Colonic mucosa (tissue), 4 donors: ENCODE data around the gene ASTN2. TPM values are rescaled to one million over a fixed set of nuclear protein-coding genes. Genes with fewer than 3 reads are reported as not detected.

Source experiments
- DNase-seq: peaks from one replicate; pipeline ENCODE4 v3.0.0-alpha.2; 2020
- H3K27ac ChIP-seq: fragments of 200-600 bp; one replicate; pipeline ENCODE4 v1.8.0; 2021
- H3K27me3 ChIP-seq: fragments of 200-600 bp; one replicate; pipeline ENCODE4 v1.8.0; 2021
- H3K36me3 ChIP-seq: fragments of 200-600 bp; one replicate; pipeline ENCODE4 v1.8.0; 2021
- H3K4me1 ChIP-seq: fragments of 200-600 bp; one replicate; pipeline ENCODE4 v1.8.0; 2021; ENCODE audit warnings: mild to moderate bottlenecking
- H3K4me3 ChIP-seq: fragments of 200-600 bp; one replicate; pipeline ENCODE4 v1.8.0; 2021
- H3K9ac ChIP-seq, 2 donors: one replicate each; pipeline ENCODE4 v1.7.0; 2013; ENCODE audit warnings: control low read depth in 2 of 2, low read depth in 2 of 2, low read length in 2 of 2
- H3K9me3 ChIP-seq: fragments of 200-600 bp; one replicate; pipeline ENCODE4 v1.8.0; 2021
- intact Hi-C: fragments of 100-400 bp; cut with DNase I; formaldehyde crosslinking; loops from one replicate; pipeline ENCODE4 v1.14.1; 2022
- total RNA-seq, 2 donors: library from RNA; stranded (reverse); fragmentation: NEBNext Ultra II Directional in 1 of 2; extraction: Animal tissue kit (Norgen Biotek cat#: 25700) in 1 of 2; gene quantifications; one replicate each; pipeline ENCODE4 v1.2.1, GENCODE V29; 2021
- TF ChIP-seq, protein P1 (sequence below): fragments of 200-600 bp; IDR thresholded peaks from one replicate; pipeline ENCODE4 v1.8.0; 2022; ENCODE audit warnings: antibody characterized with exemption, mild to moderate bottlenecking
- donor health status: healthy.
- donor health status: DM: no; HTN: no; CAD: no.
- donor health status: DM: no; HTN: no; CAD: no.

Gene ASTN2
- total RNA-seq, 2 donors from 2014 or later, result 2.5 to 6.1 TPM

DNA sequence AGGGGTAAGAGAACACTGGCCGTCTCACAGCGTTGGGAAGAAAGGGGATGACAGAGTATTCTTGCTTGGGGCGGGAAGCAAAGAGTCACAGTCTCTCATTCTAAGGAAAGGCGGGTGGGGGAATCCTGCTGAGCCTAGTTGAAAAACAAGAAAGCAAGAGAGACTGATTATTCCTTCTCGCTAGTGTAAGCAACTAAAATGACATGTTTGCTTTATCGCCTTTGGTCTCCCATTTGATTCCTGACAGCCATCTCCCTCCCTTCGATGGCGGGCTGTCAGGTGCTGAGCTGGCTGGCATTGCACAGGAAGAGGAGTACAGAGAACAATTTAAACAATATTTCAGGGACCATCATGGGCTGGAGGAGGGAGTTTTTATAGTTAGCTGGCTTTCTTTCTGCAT is 331.3 kb downstream of the ASTN2 start:
- Histone ChIP-seq H3K4me1 (no peaks in the 10 kb centered on the region), H3K4me3 (no peak overlapping the region), H3K9me3 (no peaks in the 10 kb centered on the region), H3K27me3 (no peaks in the 10 kb centered on the region), H3K27ac (no peak overlapping the region), H3K36me3 (no peaks in the 10 kb centered on the region), H3K9ac (no peak overlapping the region)
- no peak for DNase-seq
- intact Hi-C loops, result no loop called here
- TF ChIP-seq, protein P1, sequence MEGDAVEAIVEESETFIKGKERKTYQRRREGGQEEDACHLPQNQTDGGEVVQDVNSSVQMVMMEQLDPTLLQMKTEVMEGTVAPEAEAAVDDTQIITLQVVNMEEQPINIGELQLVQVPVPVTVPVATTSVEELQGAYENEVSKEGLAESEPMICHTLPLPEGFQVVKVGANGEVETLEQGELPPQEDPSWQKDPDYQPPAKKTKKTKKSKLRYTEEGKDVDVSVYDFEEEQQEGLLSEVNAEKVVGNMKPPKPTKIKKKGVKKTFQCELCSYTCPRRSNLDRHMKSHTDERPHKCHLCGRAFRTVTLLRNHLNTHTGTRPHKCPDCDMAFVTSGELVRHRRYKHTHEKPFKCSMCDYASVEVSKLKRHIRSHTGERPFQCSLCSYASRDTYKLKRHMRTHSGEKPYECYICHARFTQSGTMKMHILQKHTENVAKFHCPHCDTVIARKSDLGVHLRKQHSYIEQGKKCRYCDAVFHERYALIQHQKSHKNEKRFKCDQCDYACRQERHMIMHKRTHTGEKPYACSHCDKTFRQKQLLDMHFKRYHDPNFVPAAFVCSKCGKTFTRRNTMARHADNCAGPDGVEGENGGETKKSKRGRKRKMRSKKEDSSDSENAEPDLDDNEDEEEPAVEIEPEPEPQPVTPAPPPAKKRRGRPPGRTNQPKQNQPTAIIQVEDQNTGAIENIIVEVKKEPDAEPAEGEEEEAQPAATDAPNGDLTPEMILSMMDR, result no peak

GRCh38 chr9:117081641-117082317 is 333.1 kb downstream of the ASTN2 start:
- Histone ChIP-seq H3K9ac (no peak overlapping the region), H3K9me3 (no peaks in the 10 kb centered on the region), H3K4me1 (no peaks in the 10 kb centered on the region), H3K27me3 (no peaks in the 10 kb centered on the region), H3K27ac (no peak overlapping the region), H3K36me3 (no peaks in the 10 kb centered on the region), H3K4me3 (no peak overlapping the region)
- TF ChIP-seq, protein P1, result no peak
- DNase-seq, result no peak
- intact Hi-C loops, result no loop called here

DNA sequence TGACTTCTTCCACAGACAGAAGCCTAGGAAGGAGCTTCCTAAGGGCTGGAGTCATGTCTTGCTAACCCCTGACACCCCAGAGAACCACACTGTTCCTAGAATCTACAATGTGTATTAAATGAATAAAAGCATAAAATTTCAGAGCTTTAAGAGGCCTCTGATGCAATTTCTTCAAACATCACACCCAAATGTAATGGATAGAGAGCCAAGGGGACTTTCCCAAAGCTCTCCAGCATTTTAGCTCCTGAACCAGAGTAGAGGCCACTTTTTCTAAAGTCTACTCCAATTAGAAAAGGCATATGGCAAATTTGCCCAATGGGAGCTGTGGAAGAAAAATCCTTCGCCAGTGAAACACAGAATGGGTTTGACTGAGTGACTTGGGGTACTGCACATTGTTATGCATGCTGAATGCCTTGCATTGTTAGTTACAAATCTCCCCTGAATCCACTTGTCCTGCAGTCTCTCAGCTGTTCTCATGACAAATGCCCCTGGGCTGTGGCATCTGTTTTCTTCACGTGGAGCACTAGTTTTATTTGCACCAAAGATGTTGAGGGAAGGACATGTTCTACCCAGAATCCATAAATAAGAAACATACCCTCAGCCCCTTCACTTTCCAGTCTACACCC is 334.0 kb downstream of the ASTN2 start:
- intact Hi-C loops, result no loop called here
- H3K4me3 ChIP-seq, result no peak overlapping the region
- no peaks in the 10 kb centered on the region for H3K4me1 ChIP-seq
- TF ChIP-seq, protein P1, result no peak
- no peaks in the 10 kb centered on the region for H3K36me3 ChIP-seq
- no peaks in the 10 kb centered on the region for H3K9me3 ChIP-seq
- no peak for DNase-seq
- H3K27me3 ChIP-seq, result no peaks in the 10 kb centered on the region
- no peak overlapping the region for H3K9ac ChIP-seq
- no peak overlapping the region for H3K27ac ChIP-seq

- intact Hi-C loops, result no loop called here
- no peak overlapping the region for H3K27ac ChIP-seq
- no peak overlapping the region for H3K4me3 ChIP-seq
- no peak overlapping the region for H3K9ac ChIP-seq
- H3K27me3 ChIP-seq, result no peaks in the 10 kb centered on the region
- H3K4me1 ChIP-seq, result no peaks in the 10 kb centered on the region
- no peak for DNase-seq
- no peaks in the 10 kb centered on the region for H3K9me3 ChIP-seq
- TF ChIP-seq, protein P1, result no peak
- H3K36me3 ChIP-seq, result no peaks in the 10 kb centered on the region
These were observed 338.1 kb downstream of the ASTN2 start for GRCh38 chr9:117076571-117077290.

GRCh38 chr9:117075636-117076035 is 339.2 kb downstream of the ASTN2 start:
- H3K27ac ChIP-seq, result no peak overlapping the region
- DNase-seq, result no peak
- H3K9me3 ChIP-seq, result no peaks in the 10 kb centered on the region
- no peaks in the 10 kb centered on the region for H3K27me3 ChIP-seq
- intact Hi-C loops, result no loop called here
- H3K4me1 ChIP-seq, result no peaks in the 10 kb centered on the region
- no peak overlapping the region for H3K9ac ChIP-seq
- H3K4me3 ChIP-seq, result no peak overlapping the region
- TF ChIP-seq, protein P1, result no peak
- H3K36me3 ChIP-seq, result no peaks in the 10 kb centered on the region
